HG02885 (cell line): Measurements from ENCODE around the gene LENG8.

ENCODE experiments used
- ATAC-seq: cut with Tn5 transposase; IDR thresholded peaks from one replicate; pipeline ENCODE4 v1.9.1; 2021; ENCODE audit warnings: mild to moderate bottlenecking; ENCODE audit not compliant: unreplicated experiment, poor library complexity

Gene LENG8

GRCh38 chr19:54421521-54421920 is 27.5 kb upstream of the LENG8 start:
- no peak for ATAC-seq

- ATAC-seq = no peak
Observed at GRCh38 chr19:54422136-54422535, 26.9 kb upstream of the LENG8 start.

DNA sequence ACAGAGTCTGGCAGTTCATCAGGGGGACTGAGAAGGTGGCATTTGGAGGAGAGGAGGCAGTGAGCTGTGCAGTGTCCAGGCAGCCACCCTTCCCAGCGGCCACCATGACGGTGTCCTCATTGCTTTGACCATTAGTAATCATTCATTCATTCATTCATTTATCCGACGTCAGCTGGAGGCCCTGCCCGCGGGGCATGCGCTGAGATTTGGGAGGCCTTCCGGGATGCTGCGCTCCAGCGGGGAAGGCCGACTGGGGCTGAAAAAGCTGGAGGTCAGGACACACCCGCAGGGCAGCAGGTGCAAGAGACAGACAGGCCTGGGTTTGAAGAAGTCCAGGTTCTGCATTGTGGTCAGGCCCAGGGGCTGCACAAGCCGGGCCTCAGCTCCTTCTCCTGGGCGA is 24.8 kb upstream of the LENG8 start:
- no peak for ATAC-seq

GRCh38 chr19:54424660-54425381 is 24.2 kb upstream of the LENG8 start:
- ATAC-seq = no peak

- no peak for ATAC-seq
Observed at GRCh38 chr19:54425382-54425723, 23.6 kb upstream of the LENG8 start.

DNA sequence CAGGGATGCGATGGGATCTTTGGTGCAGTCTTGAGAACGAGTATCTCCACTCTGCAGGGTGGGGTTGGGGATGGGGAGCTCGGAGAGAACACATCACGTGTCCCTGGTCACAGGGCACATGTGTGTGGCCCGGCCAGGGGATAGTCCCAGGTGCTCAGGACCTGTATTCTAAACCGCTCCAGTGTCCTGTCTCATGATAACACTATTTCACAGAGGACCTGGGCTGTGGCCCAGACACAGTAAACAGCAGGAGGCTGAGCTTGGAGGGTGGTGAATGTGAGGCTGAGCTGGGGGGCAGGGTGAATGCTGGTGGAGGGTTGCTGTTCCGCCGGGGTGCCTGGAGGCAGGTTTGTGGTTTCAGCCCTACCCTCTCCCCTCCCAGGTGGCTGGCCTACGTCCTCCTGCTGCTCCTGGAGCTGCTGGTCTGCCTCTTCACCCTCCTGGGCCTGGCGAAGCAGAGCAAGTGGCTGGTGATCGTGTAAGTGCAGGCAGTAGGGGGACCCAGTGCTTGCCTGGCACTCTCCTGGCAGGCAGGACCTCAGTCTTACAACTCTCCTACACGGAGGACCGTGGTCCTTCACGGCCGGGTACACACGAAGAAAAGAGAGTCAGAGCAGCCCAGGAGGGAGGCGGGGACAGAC is 22.6 kb upstream of the LENG8 start:
- ATAC-seq = no peak

DNA sequence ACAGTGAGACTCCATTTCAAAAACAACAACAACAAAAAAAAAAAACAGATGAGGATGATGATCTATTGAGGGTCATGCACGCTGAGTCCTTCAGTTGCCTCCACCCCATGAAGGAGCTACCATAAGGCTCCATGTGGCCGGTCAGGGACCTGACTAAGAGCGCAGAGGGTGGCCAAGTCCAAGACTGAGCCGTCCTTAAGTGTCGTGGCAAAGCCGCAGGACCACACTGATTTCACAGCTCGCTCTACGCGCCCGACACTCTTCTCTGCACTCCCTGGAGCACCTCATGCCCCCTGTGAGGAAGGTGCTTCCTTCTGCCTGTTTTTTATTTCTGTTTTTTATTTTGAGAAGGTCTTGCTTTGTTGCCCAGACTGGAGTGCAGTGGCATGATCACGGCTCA is 21.4 kb upstream of the LENG8 start:
- ATAC-seq = no peak

DNA sequence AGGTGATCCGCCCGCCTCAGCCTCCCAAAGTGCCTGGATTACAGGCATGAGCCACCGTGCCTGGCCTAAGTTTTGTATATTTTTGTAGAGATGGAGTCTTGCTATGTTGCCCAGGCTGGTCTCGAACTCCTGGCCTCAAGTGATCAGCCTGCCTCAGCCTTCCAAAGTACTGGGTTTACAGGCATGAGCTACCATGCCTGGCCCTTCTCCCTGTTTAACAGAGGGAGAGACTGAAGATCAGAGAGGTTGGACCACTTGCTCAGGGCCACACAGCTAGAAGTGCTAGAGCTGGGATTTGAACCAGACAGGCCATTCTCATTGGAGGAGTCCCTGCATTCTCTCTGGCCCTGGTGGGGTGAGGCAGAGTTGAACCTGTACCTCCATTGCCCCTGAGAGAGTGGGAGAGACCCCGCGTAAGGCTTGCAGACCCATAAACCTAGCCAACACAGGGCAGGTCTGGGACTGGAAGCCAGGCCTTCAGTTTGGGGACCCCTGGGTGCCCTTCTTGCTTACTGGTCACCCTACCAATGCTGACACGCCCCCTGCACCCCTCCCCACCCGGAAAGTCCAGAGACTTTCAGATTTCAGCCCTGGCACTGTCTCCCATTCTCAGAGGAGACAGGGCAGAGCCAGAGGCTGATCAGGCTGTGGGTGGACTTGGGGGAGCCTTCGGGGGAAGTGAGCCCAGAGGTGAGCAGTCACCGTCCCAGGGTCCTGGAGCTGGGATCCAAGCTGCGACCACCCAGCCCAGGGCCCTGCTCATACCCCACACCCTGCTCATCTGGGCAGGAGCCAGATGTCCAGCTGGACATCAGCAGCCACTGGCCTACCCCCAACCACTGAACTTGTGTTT is 20.4 kb upstream of the LENG8 start:
- ATAC-seq = no peak

DNA sequence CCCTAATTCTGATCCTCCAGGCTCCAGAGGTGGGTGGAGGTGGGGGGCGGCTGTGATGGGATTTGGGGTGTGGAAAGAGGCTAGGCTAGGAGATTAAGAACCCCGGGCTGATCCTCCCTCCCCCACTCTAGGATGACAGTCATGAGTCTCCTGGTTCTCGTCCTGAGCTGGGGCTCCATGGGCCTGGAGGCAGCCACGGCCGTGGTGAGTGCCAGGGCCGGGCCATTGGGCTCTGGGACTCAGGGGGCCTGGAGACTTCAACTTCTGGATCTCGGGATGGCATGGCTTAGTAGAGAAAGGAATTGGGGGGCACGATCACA is 19.9 kb upstream of the LENG8 start:
- no peak for ATAC-seq

DNA sequence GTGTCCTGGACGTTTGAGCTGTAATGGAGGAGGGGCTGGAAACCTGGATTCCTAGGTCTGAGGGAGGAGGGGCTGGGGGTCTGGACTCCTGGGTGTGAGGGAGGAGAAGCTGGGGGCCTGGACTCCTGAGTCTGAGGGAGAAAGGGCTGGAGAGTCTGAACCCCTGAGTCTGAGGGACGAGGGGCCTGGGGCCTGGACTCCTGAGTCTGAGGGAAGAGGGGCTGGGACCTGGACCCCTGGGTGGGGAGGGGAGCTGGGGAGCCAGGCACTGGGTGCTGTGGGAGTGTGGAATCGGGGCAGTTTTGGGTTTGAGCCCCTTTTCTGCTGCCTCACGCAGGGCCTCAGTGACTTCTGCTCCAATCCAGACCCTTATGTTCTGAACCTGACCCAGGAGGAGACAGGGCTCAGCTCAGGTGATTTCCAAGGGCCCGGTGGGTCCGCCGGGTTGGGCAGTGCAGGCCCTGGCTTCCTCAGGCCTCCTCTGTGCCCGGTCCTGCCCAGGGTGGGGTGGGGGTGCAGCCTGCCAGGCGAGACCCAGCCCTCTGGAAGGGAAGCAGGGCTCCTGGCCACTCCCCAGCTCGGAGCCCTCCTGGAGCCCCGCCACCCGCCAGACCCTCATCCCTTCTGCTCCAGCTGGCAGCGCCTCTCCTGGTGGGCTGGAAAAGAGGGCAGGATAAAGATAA is 19.3 kb upstream of the LENG8 start:
- no peak for ATAC-seq

DNA sequence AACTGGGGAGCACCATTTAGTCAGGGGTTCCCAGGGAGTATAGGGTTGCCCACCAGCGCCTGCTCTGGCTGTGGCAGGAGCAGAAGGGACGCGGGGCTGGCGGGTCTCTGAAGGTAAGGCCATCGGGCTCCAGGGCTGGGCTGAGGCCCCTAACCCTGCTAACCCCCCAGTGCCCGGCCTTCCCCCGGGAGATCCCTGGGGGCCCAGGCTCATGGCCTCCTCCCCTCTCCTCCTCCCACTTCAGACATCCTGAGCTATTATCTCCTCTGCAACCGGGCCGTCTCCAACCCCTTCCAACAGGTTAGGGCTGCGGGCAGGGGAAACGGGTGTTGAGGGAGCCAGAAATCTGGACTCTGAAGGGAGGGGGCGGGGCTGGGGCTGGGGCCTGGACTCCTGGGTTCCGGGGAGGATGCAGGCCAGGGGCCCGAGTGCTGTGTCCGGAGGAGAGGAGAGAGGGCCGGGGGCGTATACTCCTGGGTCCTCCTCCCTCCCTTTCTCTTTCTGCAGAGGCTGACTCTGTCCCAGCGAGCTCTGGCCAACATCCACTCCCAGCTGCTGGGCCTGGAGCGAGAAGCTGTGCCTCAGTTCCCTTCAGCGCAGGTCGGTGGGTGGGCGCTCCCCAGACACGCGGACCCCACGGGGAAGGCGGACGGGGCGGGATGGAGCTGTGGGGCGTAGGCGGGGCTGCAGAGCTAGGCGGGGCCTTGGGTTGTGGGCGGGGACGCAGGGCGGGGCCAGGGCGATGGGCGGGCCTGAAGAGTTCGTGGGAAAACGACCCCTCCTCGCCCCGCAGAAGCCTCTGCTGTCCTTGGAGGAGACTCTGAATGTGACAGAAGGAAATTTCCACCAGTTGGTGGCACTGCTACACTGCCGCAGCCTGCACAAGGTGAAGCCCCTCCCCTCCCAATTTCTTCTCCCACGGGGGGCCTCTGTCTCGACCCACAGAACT is 18.4 kb upstream of the LENG8 start:
- no peak for ATAC-seq

DNA sequence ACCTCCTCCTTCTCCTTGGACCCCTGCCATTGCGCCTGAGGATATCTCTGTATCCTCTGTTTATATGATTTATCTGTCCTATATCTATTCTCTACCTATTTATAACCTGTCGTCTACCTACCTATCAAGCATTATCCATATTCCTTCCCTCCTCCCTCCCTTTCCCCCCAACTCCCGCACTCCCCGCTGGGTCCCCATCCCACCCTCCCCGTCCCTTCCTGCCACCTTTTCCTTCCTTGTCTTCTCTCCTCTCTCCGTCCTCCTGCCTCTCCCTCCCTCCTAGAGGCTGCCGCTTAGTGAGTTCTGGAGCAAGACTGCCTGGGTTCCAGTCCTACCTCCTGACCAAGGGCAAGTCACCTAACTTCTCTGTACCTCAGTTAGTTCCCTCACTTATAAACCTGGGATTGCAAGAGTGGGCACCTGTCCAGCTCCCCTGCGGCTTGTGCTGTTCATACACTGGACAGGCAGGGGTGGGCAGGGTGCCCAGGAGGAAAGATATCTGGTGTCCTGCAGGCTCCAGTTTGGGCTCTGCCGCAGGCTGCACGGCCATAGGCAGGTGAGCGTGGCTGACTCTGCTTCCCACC is 17.7 kb upstream of the LENG8 start:
- no peak for ATAC-seq

DNA sequence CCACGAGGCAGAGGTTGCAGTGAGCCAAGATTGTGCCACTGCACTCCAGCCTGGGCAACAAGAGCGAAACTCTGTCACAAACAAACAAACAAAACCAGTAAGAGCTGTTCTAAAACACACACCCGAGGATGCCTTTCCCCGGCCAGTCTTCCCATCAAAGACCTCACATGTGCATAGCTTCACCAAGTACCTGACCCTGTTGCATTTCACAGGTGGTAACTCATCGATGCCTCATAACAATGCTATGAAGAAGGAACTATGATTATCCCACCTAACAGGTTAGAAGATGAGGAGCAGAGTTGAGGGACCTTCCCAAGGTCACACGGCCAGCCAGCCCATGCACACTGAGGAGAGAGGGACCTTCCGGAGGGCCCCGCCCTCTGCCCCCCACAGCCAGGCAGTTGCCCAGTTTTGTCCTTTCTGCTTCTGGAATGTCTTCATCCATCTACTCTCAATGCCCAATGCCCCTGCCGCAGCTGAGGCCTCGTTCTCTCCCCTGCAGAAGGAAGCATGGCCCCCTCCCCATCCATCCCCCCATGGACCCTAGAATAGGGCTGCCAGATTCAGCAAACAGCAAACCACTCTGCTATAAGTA is 16.8 kb upstream of the LENG8 start:
- no peak for ATAC-seq

- no peak for ATAC-seq
Observed at GRCh38 chr19:54433697-54434096, 15.3 kb upstream of the LENG8 start.

DNA sequence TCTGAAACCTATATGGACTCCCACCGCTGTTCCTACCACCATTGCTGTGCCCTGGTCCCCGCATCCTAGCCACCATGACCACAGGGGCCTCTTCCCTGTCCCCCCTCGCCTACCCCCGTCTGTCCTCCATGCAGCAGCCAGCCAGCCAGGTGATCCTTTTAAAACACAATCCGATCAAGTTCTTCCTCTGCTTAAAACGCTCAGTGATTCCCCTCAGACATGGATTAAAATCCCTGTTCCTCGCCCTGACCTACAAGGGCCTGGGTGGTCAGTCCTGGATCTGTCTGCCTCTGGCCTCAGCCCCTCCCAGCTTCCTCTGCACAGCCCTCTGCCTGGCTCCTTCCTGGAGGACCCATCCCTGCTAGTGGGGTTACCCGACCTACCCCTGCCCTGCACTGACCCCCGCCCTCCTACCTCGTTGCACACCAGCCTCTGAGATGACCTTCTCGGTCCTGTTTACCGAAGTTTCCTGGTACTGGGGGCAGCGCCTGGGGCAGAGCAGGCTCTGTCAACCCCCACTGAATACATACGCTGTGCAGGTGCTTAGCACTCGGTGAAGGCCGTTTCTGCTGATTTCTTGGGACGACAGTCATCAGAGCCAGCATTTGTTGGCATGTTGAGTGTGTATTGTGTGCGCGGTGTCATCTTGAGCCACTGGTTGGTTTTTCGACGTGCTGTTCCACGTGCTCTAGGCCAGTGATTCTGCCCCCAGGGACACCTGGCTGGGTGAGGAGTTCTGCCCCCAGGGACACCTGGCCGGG is 14.7 kb upstream of the LENG8 start:
- no peak for ATAC-seq

GRCh38 chr19:54434873-54435214 is 14.2 kb upstream of the LENG8 start:
- no peak for ATAC-seq

DNA sequence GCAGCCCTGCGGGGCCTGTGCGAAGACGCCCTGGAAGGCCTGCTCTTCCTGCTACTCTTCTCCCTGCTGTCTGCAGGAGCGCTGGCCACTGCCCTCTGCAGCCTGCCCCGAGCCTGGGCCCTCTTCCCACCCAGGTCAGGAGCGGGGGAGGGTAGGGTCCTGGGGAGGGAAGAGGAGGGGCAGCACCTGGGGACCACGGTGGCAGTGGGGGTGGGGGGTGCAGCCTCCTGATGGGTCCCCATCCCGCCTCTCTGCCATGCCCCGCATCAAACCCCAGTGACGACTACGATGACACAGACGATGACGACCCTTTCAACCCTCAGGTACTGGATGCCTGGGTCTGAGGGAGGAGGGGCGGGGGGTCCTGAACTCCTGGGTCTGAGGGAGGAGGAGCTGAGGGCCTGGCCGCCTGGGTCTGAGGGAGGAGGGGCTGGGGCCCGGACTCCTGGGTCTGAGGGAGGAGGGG is 13.4 kb upstream of the LENG8 start:
- no peak for ATAC-seq

DNA sequence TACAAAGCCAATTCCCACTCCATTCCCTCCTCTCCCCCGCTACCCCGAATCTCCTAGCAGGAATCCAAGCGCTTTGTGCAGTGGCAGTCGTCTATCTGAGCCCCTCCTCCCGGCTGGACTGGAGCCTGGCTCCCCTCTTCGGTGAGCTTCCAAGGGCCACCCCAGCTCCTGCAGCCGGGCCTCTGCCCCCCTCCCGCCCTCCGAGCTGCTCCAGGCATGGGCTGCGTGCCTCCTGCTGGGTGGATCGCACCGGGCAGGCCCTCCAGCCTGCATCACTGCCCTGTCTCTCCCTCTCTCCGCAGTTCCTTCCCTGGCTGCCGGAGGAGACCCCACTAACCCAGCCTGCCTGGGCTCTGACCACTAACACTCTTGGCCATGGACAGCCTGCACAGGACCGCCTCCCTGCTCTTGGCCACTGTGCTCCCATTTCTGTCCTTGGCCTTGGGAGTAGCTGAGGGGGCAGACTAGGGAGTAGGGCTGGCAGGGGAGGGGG is 12.9 kb upstream of the LENG8 start:
- ATAC-seq = no peak
